GM18519 (cell line): ENCODE results near the gene FLT4.

Experiments
- ATAC-seq: cut with Tn5 transposase; IDR thresholded peaks from one replicate; pipeline ENCODE4 v1.9.1; 2021; ENCODE audit warnings: mild to moderate bottlenecking, moderate library complexity; ENCODE audit not compliant: unreplicated experiment, low FRiP score

FLT4 gene

GRCh38 chr5:180628211-180628610, 21.2 kb downstream of the FLT4 start:
- ATAC-seq, result no peak

GRCh38 chr5:180627386-180628120, 21.8 kb downstream of the FLT4 start:
- ATAC-seq, result no peak

- ATAC-seq, result no peak
These were observed 22.6 kb downstream of the FLT4 start for GRCh38 chr5:180626661-180627385.

- no peak for ATAC-seq
These were observed 23.4 kb downstream of the FLT4 start for GRCh38 chr5:180625791-180626660.

- no peak for ATAC-seq
These were observed 24.1 kb downstream of the FLT4 start for GRCh38 chr5:180625125-180625790.

GRCh38 chr5:180624587-180624986, 24.8 kb downstream of the FLT4 start:
- ATAC-seq, result no peak

- ATAC-seq, result no peak
These were observed 25.6 kb downstream of the FLT4 start for GRCh38 chr5:180623844-180624243.

GRCh38 chr5:180623411-180623834, 26.0 kb downstream of the FLT4 start:
- ATAC-seq, result no peak

- ATAC-seq, result no peak
These were observed 26.5 kb downstream of the FLT4 start for GRCh38 chr5:180622910-180623309.

- ATAC-seq, result no peak
These were observed 28.1 kb downstream of the FLT4 start for GRCh38 chr5:180621311-180621710.

GRCh38 chr5:180620014-180620413, 29.4 kb downstream of the FLT4 start:
- ATAC-seq, result no peak

- ATAC-seq, result no peak
These were observed 29.9 kb downstream of the FLT4 start for GRCh38 chr5:180619563-180619915.

- ATAC-seq, result no peak
These were observed 30.4 kb downstream of the FLT4 start for GRCh38 chr5:180618829-180619562.

- ATAC-seq, result no peak
These were observed 30.9 kb downstream of the FLT4 start for GRCh38 chr5:180618487-180618828.

- no peak for ATAC-seq
These were observed 35.6 kb downstream of the FLT4 start for GRCh38 chr5:180613814-180614188.

GRCh38 chr5:180613188-180613813, 36.1 kb downstream of the FLT4 start:
- ATAC-seq, result no peak

- no peak for ATAC-seq
These were observed 36.7 kb downstream of the FLT4 start for GRCh38 chr5:180612683-180613082.

- no peak for ATAC-seq
These were observed 38.1 kb downstream of the FLT4 start for GRCh38 chr5:180611140-180611850.
